HG03280 (cell line): ENCODE data around the gene RPS6KC1.
"Not testable (repeated sequence)": the region's sequence is repeated elsewhere in the genome, so short reads cannot be mapped to it uniquely, and the experiment has no call there.

ENCODE experiments used
- ATAC-seq: cut with Tn5 transposase; IDR thresholded peaks from one replicate; pipeline ENCODE4 v1.9.1; 2021; ENCODE audit warnings: mild to moderate bottlenecking, moderate library complexity; ENCODE audit not compliant: unreplicated experiment

RPS6KC1 gene

DNA sequence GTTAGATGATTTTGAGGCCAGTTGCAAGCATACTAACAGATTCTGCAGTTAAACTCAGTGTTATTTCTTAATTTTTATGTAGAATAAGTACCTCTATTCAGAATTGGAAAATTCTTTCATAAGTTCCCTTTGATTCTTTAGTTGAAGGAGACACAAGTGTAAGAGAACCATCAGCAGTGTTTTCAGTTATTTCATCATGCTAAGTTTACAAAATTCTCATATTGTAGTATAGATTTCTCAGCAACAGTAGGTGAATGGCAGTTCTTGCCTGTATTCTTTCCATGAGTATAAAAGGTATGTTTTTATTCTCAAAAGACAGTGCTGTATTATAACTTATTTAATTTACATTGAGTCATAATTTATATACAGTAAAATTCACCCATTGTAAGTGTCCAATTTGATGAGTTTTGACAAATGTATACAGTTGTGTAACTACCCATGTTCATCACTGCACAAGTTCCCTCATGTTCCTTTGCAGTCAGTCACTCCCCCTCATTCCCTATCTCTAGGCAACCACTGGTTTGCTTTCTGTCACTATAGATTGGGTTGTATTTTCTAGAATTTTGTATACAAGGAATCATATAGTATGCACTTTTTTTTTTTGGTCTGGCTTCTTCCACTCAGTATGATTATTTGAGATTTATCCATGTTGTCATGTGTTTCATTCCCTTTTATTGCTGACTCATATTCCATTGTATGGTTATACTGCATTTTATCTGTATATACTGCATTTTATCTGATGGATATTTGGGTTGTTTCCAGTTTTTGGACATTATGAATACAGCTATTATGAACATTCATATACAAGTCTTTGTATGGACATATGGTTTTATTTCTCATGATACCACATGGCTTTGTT is 3.9 kb downstream of the RPS6KC1 start:
- ATAC-seq = no peak

DNA sequence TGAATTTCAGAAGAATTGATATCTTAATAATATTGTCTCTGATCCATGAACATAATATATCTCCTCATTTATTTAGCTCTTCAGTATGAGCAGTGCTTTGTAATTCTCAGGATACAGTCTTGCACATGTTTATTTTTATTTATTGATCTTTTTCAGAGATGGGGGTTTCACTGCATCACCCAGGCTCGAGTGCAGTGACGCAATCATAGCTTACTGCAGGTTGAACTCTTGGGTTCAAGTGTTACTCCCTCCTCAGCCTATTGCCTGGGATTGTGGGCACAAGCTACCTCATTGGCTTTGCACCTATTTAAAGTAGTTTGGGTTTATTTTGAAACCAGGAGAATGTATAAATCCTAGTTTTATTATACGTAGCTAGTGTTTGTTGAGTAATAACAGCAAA is 4.7 kb downstream of the RPS6KC1 start:
- ATAC-seq = no peak

DNA sequence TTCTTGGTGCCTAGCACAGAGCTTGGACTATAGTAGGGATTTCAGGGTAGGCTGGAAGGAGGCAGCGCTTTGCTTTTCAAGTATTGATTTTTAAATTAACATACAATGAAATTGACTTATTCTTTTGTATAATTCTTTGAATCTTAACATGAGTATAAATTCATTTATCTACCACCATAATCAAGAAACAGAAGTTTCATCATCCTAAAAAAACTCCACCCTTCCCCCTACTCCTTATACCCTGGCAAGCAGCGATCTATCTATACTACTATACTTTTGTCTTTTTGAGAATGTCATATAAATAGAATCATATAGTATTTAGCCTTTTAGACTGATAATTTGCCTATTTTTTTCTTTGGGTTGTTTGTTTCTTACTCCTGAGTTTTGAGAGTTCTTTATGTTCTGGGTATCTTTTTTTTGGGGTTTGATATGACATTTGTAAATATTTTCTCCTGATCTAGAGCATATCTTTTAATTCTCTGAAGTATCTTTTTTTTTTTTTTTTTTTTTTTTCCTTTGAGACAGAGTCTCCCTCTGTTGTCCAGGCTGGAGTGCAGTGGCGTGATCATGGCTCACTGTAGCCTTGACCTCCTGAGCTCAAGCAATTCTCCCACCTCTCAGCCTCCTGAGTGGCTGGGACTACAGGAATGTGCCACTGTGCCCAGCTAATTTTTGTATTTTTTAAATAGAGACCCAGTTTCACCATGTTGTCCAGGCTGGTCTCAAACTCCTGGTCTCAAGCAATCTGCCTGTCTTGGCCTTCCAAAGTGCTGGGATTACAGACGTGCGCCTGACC is 6.4 kb downstream of the RPS6KC1 start:
- no peak for ATAC-seq

DNA sequence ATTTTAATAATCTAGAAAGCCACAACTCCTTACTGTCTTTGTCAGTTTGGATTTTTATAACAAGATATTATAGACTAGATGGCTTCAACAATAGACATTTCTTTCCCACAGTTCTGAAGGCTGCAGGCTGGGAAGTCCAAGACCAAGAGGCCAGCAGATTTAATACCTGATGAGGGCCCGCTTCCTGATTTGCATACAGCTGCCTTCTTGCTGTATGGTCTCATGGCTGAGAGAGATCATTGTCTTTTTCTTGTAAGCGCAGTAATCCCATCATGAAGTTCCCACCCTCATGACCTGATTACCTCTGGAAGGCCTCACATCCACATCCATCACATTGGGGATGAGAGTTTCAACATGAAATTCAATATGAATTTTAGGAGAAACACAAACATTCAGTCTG is 9.8 kb downstream of the RPS6KC1 start:
- no peak for ATAC-seq

DNA sequence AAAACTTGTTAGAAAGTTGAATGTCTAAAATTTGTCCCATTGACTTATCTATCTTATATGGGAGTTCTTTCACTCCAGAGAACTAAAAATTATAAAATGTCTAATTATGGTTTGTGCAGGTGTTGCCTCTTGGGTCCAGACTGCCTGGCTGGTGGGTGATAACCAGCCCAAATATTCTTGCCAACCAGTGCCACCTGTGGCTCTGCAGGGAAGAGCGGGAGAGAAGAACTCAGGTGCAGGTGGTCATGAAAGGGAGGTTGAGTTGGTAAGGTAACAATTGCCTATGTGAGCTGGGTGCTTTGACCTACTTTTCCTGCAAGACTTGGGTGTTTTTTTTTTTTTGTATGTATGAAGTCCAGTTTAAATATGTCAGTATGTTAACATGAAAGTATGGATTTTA is 10.2 kb downstream of the RPS6KC1 start:
- no peak for ATAC-seq

DNA sequence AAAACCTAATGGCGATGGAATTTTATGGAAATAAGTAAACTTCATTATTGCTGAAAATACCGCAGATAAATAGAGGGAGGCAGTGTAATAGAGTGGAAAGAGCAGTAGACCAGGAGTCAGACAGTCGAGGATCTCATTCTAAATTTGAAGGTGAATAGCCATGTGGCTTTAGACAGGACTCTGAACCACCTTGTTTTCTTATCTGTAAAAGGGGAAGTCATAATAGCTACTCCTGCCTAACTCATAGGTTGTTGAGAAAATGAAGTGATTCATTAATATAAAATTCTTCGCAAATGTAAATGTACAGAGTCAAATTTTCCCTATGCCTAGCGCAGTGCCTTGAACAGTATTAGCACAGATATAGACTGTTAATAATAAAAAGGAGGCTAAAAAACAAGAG is 14.8 kb downstream of the RPS6KC1 start:
- no peak for ATAC-seq

DNA sequence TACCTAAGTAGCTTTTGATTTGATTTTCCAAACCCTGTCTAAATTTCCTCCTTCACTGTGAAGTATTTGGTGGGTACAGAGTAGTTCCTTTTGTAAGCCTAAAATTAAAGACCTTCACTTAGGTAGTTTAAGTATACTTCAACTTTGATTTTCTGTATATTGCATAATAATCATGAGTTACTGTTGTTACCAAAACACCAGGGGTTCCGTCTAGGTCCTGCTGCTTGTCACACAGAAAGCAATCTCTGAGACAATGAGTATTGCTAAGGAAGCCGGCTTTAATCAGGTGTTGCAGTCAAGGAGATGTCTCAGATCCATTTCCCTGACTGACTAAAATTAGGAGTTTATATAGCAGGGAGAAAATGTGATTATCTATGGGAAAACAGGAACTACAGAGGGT is 15.3 kb downstream of the RPS6KC1 start:
- ATAC-seq = no peak

DNA sequence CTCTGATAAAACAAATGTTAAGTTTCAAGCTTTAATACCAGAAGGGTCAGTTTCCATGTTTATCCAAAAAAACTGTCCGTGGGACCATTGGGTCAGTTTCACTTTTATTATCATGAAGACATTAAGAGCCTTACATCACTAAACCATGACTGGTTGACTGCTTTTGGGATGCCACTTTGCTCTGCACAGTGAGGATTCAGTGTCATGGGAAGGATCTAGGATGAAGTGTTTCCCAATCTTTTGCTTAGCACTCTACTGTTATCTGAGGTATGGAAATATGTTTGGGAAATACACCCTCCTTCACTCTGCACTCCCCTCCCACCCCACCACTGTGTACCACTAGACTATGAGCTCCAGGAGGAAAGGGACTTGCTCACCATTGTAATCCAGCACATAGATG is 16.3 kb downstream of the RPS6KC1 start:
- ATAC-seq = no peak

DNA sequence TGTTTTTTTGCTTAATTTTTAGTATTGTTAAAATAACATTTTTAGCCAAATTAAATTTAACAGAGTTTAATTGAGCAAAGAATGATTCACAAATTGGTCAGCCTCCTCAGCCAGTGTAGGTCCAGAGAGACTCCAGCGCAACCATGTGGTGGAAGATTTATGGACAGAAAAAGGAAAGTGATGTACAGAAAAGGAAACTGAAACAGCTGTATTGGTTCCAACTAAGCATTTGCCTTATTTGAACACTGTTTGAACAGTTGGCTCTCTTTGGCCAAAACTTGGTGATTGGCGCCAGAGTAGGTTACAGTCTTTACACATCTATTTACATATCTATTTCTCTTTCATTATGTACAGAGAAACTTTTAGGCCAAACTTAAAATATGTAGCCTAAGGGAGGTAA is 19.4 kb downstream of the RPS6KC1 start:
- ATAC-seq = peak; percentile 94

DNA sequence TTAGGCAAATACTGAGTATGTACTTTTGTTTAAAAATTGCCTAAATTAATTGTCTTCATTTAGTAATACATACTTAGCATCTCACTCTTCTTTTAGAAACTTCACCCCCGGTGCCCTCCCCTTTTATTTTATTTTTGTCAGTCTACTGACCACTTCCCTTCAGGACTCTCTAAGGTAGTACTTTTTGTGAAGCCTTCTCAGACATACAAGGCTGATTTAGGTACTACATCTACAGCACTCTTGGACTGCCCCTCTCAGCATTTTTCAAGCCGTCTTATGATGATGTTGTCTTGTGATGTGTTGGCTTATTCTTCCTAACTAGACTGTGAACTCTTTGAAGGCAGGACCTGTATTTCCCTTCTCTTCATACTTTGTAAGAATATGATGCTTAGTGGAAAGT is 24.7 kb downstream of the RPS6KC1 start:
- ATAC-seq = peak; percentile 72

DNA sequence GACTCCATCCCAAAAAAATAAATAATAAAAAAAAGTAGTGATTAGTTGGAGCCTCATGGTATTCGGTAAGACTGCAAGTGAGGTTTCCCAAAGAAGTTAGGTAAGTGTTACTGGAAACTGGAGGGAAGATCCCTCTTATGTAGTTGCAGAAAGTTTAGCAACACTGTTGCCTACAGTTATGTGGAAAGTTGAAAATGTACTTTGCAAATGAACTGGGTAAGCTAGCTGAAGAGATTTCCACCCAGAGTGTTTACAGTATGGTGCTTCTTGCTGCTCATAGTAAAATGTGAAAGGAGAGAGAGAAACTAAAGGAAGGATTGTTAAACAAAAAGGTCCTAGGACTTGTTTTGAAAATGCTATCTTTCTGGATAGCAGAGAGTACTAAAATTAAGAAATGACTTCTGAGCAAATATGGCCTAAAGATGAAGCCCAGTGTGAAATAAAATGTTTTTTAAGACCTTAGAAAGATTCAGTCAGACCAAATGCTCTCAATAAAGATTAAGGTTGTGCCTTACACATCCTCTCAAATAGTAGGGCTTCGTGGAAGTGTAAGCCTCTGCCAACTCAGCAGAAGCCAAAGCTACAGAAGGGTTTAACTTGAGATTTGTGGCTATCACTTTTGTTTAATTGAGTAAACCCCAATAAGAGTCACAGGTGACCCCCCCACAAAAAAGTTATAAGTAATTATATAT is 31.5 kb downstream of the RPS6KC1 start:
- no peak for ATAC-seq

DNA sequence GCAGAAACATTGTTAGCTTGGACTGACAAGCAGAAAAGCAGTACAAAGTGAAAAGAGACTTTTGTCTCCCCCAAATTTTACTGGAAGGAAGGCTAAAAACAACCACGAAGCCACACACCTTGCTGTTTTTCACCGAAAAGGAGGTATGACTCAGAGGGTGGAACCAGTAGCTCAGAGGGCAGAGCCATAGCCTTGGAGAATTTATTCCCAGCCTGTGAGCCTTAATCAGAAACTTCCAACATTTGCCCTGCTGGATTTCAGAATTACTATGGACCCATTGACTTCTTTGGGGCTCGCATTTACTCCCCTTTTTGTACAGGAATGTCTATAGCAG is 32.0 kb downstream of the RPS6KC1 start:
- ATAC-seq = no peak

DNA sequence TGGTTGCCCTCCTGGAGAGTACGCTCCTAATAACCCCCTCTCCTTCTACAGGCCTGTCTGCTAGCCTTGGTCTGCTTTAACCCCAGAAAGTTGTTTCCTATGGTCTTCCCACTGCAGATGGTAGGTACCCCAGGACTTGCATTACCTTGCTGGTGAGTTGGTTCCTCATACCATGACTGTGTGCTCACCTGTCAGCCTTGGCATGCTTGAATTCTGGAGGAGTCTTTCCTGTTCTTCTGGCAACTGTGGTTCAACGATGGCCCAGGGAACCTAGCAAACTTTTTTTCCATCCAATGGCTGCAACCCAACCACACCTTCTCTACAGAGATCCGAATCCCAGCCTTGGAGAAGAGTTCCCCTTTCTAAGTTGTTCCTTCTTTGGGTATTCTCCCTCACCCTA is 36.9 kb downstream of the RPS6KC1 start:
- ATAC-seq = no peak

DNA sequence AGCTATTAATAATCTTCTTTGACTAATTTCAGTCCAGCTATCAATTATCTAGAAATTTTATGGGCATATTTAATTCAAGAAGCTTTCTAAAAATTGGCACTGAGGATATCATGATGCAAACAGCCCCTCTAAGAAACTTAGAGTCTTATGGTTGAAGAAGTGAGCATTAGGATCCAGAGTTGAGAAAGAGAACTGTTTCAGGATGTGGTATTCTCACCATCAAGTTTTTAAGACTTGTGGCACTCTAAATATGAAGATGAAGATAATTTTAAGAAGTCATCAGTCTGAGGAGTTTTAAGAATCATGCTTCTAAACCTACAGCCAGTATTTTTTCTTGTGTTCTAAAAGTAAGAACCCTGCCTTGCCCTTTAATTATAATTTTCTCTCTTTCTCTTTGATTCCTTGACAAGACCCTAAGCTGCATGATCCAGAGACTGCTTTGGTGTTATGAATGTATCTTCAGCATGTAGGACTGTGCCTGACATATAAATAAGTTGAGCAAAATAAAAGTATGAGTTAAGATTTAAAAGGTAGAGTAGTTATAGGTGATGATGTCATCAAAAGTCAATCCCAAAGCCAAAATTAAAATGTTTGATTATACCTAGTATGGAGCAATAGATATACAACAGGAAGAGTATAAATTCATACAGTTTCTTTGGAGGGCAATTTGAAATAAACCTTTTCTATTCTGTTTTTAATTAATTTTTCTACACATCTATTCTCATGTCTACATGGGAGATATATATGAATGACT is 39.1 kb downstream of the RPS6KC1 start:
- ATAC-seq = no peak

DNA sequence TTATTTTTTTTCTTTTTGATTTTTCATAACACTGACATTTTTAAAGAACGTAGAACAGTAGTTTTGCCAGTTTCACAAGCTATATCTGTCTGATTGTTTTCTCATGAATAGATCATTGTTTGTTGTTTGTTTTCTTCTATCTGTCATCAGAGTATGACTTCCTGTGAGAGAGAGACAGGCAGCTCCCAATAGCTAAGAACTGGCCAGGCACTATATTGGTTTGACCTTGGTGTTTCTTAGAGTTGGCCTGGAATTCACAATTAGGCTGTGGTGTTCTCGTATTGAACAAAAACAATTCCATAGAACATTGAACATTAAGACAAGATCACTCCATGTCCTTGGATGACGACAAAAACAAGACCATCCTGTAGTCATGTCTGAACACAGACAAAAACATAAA is 43.4 kb downstream of the RPS6KC1 start:
- no peak for ATAC-seq

DNA sequence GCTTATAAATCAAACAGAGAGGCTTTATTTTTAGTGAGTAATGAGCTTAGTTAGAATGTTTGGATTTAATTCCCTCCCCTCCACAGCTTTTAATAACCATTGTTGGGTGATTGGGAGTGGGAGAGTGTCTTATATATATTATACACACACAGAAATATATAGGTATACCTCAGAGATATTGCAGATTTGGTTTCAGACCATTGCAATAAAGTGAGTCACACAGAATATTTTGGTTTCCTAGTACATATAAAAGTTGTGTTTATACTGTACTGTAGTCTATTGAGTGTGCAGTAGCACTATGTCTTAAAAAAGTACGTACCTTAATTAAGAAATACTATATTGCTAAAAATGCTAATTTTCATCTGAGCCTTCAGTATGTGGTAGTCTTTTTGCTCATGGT is 44.4 kb downstream of the RPS6KC1 start:
- ATAC-seq = no peak

DNA sequence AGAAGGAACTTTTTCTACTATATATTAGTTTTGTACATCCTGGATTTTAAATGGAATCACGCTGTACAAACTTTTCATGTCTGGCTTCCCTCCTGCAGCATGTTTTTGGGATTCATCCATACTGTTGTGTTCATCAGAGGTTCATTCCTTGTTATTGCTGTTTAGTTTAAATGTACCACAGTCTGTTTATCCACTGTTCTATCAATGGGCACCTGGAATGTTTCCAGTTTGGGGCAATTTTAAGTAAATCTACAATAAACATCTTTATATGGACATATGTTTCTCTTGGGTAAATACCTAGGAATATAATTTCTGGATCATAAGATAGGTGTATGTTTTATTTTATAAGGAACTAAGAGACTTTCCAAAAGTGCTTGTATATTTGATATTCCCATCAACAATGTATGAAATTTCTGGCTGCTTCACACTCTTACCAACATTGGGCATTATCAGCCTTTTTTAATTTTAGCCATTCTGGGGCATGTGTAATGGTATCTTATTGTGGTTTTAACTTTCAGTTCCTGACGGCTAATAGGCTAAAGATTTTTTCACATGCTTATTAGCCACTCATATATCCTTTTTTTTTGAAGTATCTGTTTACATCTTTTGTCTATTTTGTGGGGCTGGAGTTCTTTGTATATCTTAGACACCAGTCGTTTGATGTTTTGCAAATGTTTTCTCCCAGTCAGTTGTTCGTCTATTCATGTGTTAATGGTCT is 48.8 kb downstream of the RPS6KC1 start:
- no peak for ATAC-seq

DNA sequence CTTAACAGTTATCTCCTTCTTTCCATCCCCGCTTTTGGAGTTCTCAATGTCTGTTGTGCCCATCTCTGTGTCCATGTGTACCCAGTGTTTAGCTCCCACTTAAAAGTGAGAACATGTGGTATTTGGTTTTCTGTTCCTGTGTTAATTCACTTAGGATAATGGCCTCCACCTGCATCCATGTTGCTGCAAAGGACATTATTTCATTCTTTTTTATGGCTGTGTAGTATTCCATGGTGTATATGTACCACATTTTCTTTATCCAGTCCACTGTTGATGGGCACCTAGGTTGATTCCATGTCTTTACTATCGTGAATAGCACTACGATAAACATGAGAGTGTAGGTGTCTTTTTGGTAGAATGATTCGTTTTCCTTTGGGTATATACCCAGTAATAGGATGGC is 49.5 kb downstream of the RPS6KC1 start:
- ATAC-seq = not testable (repeated sequence)

DNA sequence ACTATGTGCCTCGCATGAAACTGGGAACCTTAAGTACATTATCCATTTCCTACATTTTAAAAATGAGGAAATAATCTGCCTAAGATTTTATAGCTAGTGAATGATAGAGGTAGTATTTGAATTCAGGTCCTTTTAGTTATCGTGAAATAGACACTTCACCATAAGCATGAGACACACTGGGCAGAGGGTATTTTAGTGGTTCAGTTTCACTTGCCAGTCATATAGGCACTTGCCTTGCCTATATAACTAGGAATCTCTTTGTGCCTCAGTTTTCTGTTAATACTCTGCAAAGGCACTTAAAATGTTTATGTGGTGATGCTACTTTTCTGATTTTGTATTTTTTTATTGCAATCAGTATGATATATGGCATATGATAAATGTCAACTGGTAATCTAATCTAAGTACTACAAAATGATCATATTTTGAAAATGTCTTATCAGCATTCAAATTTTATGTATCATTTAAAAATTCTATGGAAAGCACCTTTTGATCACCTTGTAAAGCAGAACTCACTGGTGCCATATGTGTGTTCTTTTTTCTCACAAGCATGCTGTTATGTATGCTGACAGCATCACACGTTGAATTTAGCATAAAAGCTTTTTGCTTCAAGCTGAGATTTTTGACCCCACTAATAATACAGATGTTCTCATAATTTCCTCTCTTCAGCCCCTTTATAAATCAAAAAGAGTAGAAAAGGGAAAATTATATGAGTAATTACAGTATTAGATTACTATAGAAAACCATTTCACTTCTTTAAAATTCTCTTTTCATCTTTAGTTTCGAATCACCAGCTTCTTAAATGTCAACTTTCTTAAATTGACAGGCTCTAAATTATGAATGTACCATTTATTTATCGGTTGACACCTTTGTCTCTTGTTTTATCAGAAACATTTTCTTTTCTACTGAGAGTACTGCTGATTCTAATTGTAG is 52.6 kb downstream of the RPS6KC1 start:
- ATAC-seq = no peak
